HG03520 (cell line): ENCODE measurements around the gene TCTN1.
"Not testable (repeated sequence)": the region's sequence is repeated elsewhere in the genome, so short reads cannot be mapped to it uniquely, and the experiment has no call there.

Source experiments
- ATAC-seq: cut with Tn5 transposase; IDR thresholded peaks from one replicate; pipeline ENCODE4 v1.9.1; 2021; ENCODE audit warnings: mild to moderate bottlenecking, moderate library complexity; ENCODE audit not compliant: unreplicated experiment

Gene TCTN1

GRCh38 chr12:110613771-110614684 is at the start of gene TCTN1:
TSS of gene TCTN1 (plus strand) at chr12:110614129. CDS start at chr12:110614183, 54 bp downstream.
- peak; percentile 86 for ATAC-seq

DNA sequence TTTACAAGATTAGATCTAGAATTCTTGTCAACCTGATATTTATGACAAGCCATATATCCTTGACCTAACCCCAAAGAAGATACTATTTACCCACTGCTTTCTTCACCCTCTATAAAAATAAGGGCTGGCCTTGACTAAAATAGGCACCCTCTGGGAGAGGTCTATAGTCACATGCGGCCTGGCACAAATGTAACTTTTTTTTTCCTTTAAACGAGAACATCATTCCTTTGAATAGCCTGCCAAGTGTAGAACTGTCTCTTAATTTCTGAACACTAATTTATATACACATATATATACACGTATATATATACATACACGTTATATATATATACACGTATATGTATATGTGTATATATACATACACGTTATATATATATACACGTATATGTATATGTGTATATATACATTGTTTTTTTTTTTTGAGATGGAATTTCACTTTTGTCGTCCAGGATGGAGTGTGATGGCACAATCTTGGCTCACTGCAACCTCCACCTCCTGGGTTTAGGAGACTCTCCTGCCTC is 49.4 kb upstream of the TCTN1 start:
- no peak for ATAC-seq

DNA sequence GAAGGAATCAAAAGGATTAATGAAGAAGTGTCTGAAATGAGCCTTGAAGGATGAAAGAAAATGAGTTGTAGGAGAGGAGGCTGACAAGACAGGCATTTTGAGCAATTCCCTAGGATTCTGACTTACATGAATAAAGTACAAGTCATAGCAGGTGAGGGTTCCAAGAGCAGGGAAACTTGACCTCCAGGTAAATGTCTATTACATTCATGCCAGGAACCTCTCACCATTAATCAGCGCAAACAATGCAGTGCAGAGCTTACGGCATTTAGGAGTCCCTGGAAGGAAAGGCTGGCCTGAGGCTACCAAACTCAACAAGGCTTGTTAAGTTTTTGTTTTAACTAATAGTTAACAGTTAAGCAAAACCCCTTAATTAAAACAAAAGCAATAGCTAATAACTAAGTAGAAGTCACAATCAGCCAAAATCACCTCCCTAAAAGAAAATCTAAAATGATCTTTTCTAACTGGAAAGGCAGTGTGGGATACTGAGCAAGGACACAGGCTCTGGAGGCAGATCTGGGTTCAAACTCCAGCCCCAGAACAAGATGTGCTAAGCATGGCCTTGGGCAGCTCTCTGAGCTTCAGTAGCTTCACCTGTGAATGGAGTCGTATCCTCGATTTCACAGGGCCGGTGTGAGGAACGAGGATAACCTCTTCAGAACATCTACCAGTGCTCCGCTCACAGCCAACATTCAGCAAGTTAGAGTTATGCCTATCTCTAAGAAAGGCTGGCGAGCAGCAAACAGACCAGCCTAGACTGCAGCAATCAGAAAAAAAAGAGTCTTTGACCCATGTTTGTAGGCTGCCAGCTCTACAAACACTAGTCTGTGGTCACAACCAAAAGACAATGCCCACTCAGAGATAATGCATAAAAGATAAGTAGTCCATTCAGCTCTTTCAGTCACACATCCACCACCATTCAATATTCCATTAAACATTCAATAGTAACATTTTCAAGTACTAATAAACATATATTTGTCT is 47.7 kb upstream of the TCTN1 start:
- ATAC-seq = no peak

- no peak for ATAC-seq
These were observed 46.9 kb upstream of the TCTN1 start for GRCh38 chr12:110566993-110567392.

DNA sequence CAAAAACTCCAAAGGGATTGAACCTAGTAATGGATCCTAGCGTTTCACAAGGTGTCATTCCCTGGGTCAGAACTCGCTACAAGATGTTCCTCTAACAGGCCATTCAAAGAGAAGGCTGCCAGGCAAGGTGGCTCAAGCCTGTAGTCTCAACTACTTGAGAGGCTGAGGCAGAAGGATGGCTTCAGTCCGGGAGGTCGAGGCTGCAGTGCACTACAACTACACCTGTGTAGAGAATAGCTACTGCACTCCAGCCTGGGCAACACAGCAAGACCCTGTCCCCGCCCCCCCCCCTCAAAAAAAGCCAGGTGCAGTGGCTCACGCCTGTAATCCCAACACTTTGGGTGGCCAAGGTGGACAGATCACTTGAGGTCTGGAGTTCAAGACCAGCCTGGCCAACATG is 45.2 kb upstream of the TCTN1 start:
- no peak for ATAC-seq

- not testable (repeated sequence) for ATAC-seq
These were observed 44.1 kb upstream of the TCTN1 start for GRCh38 chr12:110569838-110570237.

DNA sequence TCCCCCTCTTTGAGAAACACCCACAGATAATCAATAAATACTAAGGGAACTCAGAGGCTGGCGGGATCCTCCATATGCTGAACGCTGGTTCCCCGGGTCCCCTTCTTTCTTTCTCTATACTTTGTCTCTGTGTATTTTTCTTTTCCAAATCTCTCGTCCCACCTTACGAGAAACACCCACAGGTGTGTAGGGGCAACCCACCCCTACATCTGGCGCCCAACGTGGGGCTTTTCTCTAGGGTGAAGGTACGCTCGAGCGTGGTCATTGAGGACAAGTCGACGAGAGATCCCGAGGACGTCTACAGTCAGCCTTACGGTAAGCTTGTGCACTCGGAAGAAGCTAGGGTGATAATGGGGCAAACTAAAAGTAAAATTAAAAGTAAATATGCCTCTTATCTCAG is 43.1 kb upstream of the TCTN1 start:
- ATAC-seq = not testable (repeated sequence)

DNA sequence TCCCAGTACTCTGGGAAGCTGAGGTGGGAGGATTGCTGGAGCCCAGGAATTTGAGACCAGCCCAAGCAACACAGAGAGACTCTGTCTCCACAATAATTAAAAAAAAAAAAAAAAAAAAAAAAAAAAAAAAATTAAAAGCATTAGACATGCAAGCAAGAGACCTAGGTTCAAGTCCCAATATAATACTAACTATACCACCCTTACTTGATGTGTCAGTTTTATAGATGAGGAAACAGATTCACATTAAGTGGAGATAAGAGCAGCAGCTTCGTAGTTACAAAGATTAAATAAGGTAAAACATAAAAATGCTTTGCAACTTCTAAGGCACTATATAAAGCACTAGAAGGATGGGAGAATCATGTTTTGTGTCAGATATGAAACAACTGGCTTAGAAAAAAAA is 39.9 kb upstream of the TCTN1 start:
- no peak for ATAC-seq

- ATAC-seq = not testable (repeated sequence)
These were observed 39.2 kb upstream of the TCTN1 start for GRCh38 chr12:110574717-110575230.

DNA sequence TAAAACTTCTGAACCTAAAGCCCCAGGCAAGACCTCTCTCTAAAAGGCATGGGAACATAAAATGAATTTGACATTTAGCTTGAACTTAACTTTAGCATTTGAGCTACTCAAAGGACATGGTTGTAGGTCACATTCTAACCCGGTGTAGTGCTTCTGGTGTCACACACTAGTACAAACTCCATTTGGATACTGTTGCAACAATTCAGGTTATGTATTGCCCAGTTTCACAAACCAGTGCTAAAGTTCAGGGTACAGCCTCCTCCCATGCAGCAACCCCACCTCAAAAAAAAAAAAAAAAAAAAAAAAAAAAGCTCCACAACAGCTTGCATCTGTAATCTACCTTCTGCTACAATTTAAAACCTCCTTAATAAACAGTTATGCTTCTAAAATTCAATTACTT is 38.6 kb upstream of the TCTN1 start:
- no peak for ATAC-seq

- ATAC-seq = no peak
These were observed 37.4 kb upstream of the TCTN1 start for GRCh38 chr12:110576504-110576903.

DNA sequence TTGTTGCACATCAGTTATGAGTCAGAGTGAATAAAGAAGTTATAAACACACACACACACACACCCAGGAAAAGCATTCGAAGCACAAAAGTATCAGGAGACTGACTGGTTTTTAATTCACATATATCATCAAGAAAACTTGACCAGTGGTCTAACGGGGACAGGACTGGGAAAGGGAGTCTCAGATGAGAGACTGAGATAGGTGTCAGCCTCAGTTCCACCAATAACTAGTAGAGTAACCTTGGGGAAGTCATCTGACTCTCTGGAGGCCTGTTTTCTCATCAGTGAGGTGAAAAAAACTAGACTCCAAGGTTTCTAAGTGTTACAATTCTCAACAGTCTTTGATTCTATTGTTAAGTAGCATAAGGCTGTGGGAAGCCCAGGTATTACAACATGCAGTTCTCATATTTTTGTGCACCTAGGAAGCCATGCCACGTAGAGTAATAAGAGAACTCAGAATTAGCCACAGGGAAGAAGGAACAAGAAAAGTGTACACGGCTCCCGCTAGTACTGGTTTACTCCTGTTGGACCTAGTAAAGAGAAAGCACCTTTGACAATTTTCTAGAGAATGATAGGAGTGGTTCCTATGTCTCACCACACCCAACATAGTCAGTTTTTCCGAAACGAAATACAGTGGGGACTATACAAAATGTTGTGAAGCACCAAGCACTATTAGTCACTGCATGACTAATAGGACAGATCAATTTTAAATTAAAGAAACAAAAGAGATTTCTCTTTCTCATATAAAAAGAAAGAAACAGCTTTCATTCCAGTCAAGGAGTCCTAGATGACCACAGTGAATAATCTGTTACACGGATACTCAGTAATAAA is 35.9 kb upstream of the TCTN1 start:
- ATAC-seq = no peak

DNA sequence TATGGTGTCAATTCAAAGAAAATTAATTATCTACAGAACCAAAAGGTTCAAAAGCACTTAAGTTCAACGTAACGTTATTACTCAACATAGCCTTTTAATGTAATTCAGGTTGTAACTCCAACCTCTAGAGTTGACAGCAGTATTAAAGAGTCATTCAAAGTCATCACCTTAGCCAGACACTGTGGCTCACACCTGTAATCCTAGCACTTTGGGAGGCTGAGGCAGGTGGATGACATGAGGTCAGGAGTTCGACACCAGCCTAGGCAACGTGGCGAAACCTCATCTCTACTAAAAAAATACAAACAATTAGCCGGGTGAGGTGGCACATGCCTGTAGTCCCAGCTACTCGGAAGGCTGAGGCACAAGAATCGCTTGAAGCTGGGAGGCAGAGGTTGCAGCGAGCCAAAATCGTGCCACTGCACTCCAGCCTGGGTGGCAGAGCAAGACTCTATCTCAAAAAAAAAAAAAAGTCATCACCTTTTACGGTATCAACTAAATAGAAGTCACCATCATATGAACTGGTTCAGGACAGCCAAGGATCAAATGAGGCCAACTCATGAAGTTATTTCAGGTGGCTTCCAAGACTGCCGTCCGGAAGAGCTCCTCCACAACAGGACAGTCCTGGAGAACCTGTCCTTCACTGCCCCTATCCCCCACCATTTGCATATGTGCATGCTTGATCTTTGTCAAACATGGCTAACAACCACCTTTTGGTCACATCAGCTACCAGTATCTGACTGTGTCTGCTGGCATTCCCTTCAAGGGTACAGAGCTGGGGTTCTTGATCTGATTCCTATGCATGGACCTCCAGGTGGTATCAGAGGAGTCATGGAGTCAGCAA is 35.0 kb upstream of the TCTN1 start:
- ATAC-seq = no peak

- no peak for ATAC-seq
These were observed 34.2 kb upstream of the TCTN1 start for GRCh38 chr12:110579535-110580253.

DNA sequence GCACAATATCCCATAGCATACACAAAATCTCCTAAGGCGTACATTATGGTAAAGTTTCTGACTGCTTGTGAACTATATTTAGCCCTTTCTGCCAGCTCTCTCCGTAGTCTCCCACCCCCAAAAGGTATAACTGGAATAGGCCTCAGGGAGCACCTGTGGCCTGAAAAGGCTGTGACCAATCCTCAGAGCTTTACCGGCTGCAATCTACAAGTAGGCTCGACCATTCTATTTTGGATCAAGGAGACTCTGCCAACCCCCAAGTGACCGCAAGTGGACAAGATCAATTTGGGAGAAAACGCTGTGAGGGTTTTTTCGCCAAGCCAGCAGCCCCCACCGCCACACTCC is 32.0 kb upstream of the TCTN1 start:
- no peak for ATAC-seq

GRCh38 chr12:110582276-110583136 is 31.4 kb upstream of the TCTN1 start:
- ATAC-seq = peak; percentile 31

GRCh38 chr12:110583137-110584059 is 30.5 kb upstream of the TCTN1 start, which contains the start of gene PPTC7:
TSS of gene PPTC7 (minus strand) at chr12:110583318. CDS start at chr12:110583031, 287 bp downstream.
- ATAC-seq = peak; percentile 79
